K562 (cell line): ENCODE data around the gene COLQ. TPM values are rescaled to one million over a fixed set of nuclear protein-coding genes. Genes with fewer than 3 reads are reported as not detected.
A peak's percentile ranks its signal among the peaks of the same experiment; 100 is the strongest.

Experiments used
- ATAC-seq: fragments of 200-7000 bp; cut with Tn5 transposase; 3 replicates; pipeline ENCODE4 v1.9.1; 2020; ENCODE audit warnings: moderate library complexity
- BruUV-seq: library from RNA; stranded (reverse); fragments of 400-500 nt; replicated peaks from 2 replicates; lab custom pipeline; 2021; lab: Mats Ljungman, UMichigan
- CTCF ChIA-PET: fragments of 300-600 bp; formaldehyde crosslinking; extraction: SDS; loops from one replicate; lab custom pipeline; 2021; ENCODE audit warnings: low intra/inter-chr PET ratio; lab: Yijun Ruan, JAX
- POLR2A ChIA-PET: fragments of 300-600, 350-650 bp; sonication (Branson Sonifier 250); formaldehyde crosslinking; extraction: SDS; loops from one replicate; lab custom pipeline; 2021; ENCODE audit warnings: antibody characterized with exemption, inconsistent platforms; lab: Yijun Ruan, JAX
- DNase-seq, 4 experiments: peaks; one replicate each; pipeline versions ENCODE4 v3.0.0 to v3.0.0-alpha.2; 2011 to 2018; ENCODE audit warnings: low spot score in 3 of 4, mixed read lengths in 3 of 4; ENCODE audit errors: extremely low read depth in 1 of 4
- FAIRE-seq: peaks from 2 replicates; lab custom pipeline; 2011; peaks lifted over from hg19 to GRCh38; lab: Jason Lieb, UNC
- H2AFZ ChIP-seq: 2 replicates; pipeline ENCODE4 v1.6.0; 2011; ENCODE audit warnings: low read depth, low read length, control low read depth, inconsistent platforms
- H3K27ac ChIP-seq: fragments of 200-600 bp; 3 replicates; pipeline ENCODE4 v1.8.0; 2011; ENCODE audit warnings: low read depth, mild to moderate bottlenecking, control low read depth, inconsistent platforms, low read length, moderate library complexity, mixed read lengths; ENCODE audit errors: extremely low read depth
- H3K27me3 ChIP-seq, 2 experiments: fragments of 300-600 bp in 1 of 2; 2 replicates in 1 of 2; 3 replicates in 1 of 2; pipeline versions ENCODE4 v1.6.0 to v1.8.0; 2011; ENCODE audit warnings: inconsistent platforms in 2 of 2, low read length in 2 of 2, mild to moderate bottlenecking in 1 of 2, mixed read lengths in 1 of 2, moderate library complexity in 1 of 2; ENCODE audit not compliant: control insufficient read depth in 2 of 2, insufficient read depth in 2 of 2
- H3K36me3 ChIP-seq: fragments of 300-600 bp; 3 replicates; pipeline ENCODE4 v1.8.0; 2011; ENCODE audit warnings: mild to moderate bottlenecking, low read length, inconsistent platforms; ENCODE audit not compliant: control insufficient read depth, insufficient read depth
- H3K4me1 ChIP-seq, 2 experiments: fragments of 200-600 bp in 1 of 2; replicated peaks in 1 of 2; 2 replicates in 1 of 2; 3 replicates in 1 of 2; pipeline versions ENCODE4 v1.5.1 to v1.8.0; 2011; ENCODE audit warnings: inconsistent platforms in 2 of 2, low read length in 2 of 2, mild to moderate bottlenecking in 1 of 2, mixed read lengths in 1 of 2, moderate library complexity in 1 of 2; ENCODE audit not compliant: control insufficient read depth in 2 of 2, insufficient read depth in 2 of 2
- H3K4me2 ChIP-seq: 2 replicates; pipeline ENCODE4 v1.6.1; 2011; ENCODE audit warnings: low read length, control low read depth, inconsistent platforms, mixed read lengths; ENCODE audit not compliant: insufficient read depth
- H3K4me3 ChIP-seq: fragments of 200-600 bp; sonication (generic), shearing (Covaris generic); 2 replicates; pipeline ENCODE4 v1.5.1; 2016; ENCODE audit warnings: control low read depth, inconsistent platforms
- H3K79me2 ChIP-seq: fragments of 200-600 bp; 3 replicates; pipeline ENCODE4 v1.8.0; 2011; ENCODE audit warnings: low read length, inconsistent platforms; ENCODE audit not compliant: control insufficient read depth, insufficient read depth
- H3K9ac ChIP-seq, 2 experiments: 2 replicates each; pipeline versions ENCODE4 v1.6.0 to v1.6.1; 2011; ENCODE audit warnings: low read depth in 2 of 2, low read length in 2 of 2, control low read depth in 1 of 2, inconsistent platforms in 1 of 2, mild to moderate bottlenecking in 1 of 2, mixed read lengths in 1 of 2; ENCODE audit not compliant: insufficient read depth in 1 of 2
- H3K9me1 ChIP-seq: one replicate; pipeline ENCODE4 v1.6.0; 2011; ENCODE audit warnings: inconsistent platforms, mild to moderate bottlenecking, low read length, moderate library complexity; ENCODE audit not compliant: control insufficient read depth, insufficient read depth
- H3K9me3 ChIP-seq: replicated peaks from 2 replicates; pipeline ENCODE4 v1.5.1; 2011; ENCODE audit warnings: low read depth, low read length, inconsistent platforms; ENCODE audit not compliant: control insufficient read depth, insufficient read depth
- H4K20me1 ChIP-seq: replicated peaks from 2 replicates; pipeline ENCODE4 v1.6.1; 2011; ENCODE audit warnings: low read length, inconsistent platforms, mixed read lengths; ENCODE audit not compliant: control insufficient read depth, insufficient read depth
- ARID4B ChIP-seq: sonication (generic); formaldehyde crosslinking; IDR thresholded peaks from 2 replicates; pipeline ENCODE4 v1.8.0; 2022; ENCODE audit warnings: mild to moderate bottlenecking, missing genetic modification reagents
- BACH1 ChIP-seq: fragments of 200-800 bp; sonication (Bioruptor generic); IDR thresholded peaks from 2 replicates; pipeline ENCODE4 v1.6.1; 2016; ENCODE audit warnings: missing genetic modification characterization, missing compliant biosample characterization
- JUND ChIP-seq, 2 experiments: IDR thresholded peaks; 2 replicates in 1 of 2; 3 replicates in 1 of 2; pipeline ENCODE4 v1.6.1; 2011; ENCODE audit warnings: borderline replicate concordance in 2 of 2, low read depth in 2 of 2, low read length in 2 of 2, improper control_type of control experiment in 1 of 2, missing biosample characterization in 1 of 2, missing genetic modification characterization in 1 of 2, missing genetic modification reagents in 1 of 2
- KDM1A ChIP-seq, 2 experiments: fragments of 450-650 bp; IDR thresholded peaks; 2 replicates each; pipeline ENCODE4 v1.6.1; 2016; ENCODE audit warnings: mild to moderate bottlenecking in 2 of 2
- MEIS2 ChIP-seq: fragments of 450-650 bp; IDR thresholded peaks from 2 replicates; pipeline ENCODE4 v1.6.1; 2014; ENCODE audit warnings: mild to moderate bottlenecking; ENCODE audit not compliant: partially characterized antibody
- RFX1 ChIP-seq: fragments of 450-650 bp; IDR thresholded peaks from 2 replicates; pipeline ENCODE4 v1.6.1; 2016; ENCODE audit warnings: mild to moderate bottlenecking, moderate library complexity
- WGBS: fragments of 100-300 bp; shearing (Covaris generic); methylation state at CpG from one replicate; pipeline ENCODE4 v1.1.6; 2016; ENCODE audit warnings: low coverage, mixed read lengths; ENCODE audit not compliant: insufficient coverage; ENCODE audit errors: missing lambda C conversion rate; 5-methylcytosine and 5-hydroxymethylcytosine counted together
- in situ Hi-C: fragments of 300-500 bp; cut with MboI; formaldehyde crosslinking; loops from 4 replicates; pipeline ENCODE4 v1.15.0; 2018; ENCODE audit warnings: inconsistent platforms, mixed read lengths
- intact Hi-C: fragments of 100-400 bp; cut with micrococcal nuclease; formaldehyde crosslinking; loops from 2 replicates; pipeline ENCODE4 v1.14.2; 2022
- polyA plus RNA-seq, 8 experiments: library from polyadenylated mRNA; depleted of rRNA in 4 of 8; stranded (reverse) in 5 of 8; unstranded in 3 of 8; fragments of >200 nt; fragmentation: Nextera tagmentation in 2 of 8; fragmentation: Illumina TruSeq in 1 of 8; extraction: Ambion mirVana in 2 of 8; extraction: Trizol in 1 of 8; gene quantifications; 2 replicates each; pipeline versions ENCODE4 v1.2.1 to v1.2.3, GENCODE V29; 2011 to 2014; ENCODE audit warnings: inconsistent platforms in 1 of 8, missing spikeins in 1 of 8
- total RNA-seq, 7 experiments: library from RNA; depleted of rRNA in 6 of 7; stranded (reverse); fragments of >200 nt in 6 of 7; fragmentation: Illumina TruSeq in 2 of 7; extraction: Trizol in 2 of 7; gene quantifications; 2 replicates each; pipeline versions ENCODE4 v1.2.1 to v1.2.3, GENCODE V29; 2011 to 2021; ENCODE audit warnings: low replicate concordance in 1 of 7
- TF ChIP-seq, protein P1 (sequence below), 2 experiments: fragments of 450-650 bp in 1 of 2; IDR thresholded peaks; 2 replicates each; pipeline ENCODE4 v1.6.1; 2011 to 2017; ENCODE audit warnings: low read depth in 2 of 2, antibody characterized with exemption in 1 of 2, borderline replicate concordance in 1 of 2, low read length in 1 of 2, mild to moderate bottlenecking in 1 of 2, mixed read lengths in 1 of 2; ENCODE audit not compliant: control insufficient read depth in 1 of 2
- TF ChIP-seq, protein P2 (sequence below): fragments of 450-650 bp; IDR thresholded peaks from 2 replicates; pipeline ENCODE4 v1.6.1; 2016

Gene COLQ
- total and polyA plus RNA-seq, 9 of the 15 experiments (the other 6 are each of a cell fraction or from before 2014, with no cell fraction given), result 0.04 to 0.36 (median 0.27) TPM; not detected in 4

DNA sequence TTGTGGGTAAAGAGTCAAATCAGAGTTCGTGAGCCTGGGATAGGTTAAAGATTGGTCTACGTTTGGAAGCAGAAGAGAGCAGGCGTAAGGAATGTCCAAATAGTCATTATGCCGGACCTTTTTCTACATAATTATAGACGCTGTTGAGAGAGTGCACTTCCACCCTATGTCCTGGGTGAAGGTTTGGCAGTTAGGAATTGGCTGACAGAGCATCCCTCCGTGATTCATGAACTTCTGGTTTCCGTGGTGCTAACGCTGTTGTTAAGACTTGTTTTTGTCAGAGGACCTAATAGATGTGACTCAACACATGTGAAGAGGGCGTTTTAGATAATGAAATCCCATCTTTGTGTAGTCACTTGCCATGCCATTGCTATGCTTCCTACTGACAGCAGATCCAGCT, 93.0 kb downstream of the COLQ start:
- H3K4me2 ChIP-seq, result peak overlapping the region; percentile 94
- 2% methylated on average over 9 of the region's 9 CpGs for WGBS

More for the DNA sequence above, 93.0 kb downstream of the COLQ start:
- H3K27me3 ChIP-seq, result no peaks in the 10 kb centered on the region
- H3K9ac ChIP-seq, result peak overlapping the region; percentile 76 to 96
- H3K4me3 ChIP-seq, result peak overlapping the region; percentile 80
- H3K9me1 ChIP-seq, result no peaks in the 10 kb centered on the region
- peaks cover 45% of the 10 kb centered on the region for H3K79me2 ChIP-seq
- ChIA-PET POLR2A (no interaction called here), CTCF (interaction anchor here (0.5 kb wide), 1 partner anchor 171 kb away, joined by 3 read pairs; no protein-coding TSS in a partner anchor)
- H4K20me1 ChIP-seq, result no peaks in the 10 kb centered on the region
- ATAC-seq (peak; percentile 14), DNase-seq (peak in 2 of 4 experiments; percentile 26 to 37), FAIRE-seq (no peak)
- BruUV-seq, result TSS peak; percentile 41
- H3K9me3 ChIP-seq, result peaks cover 5% of the 10 kb centered on the region
- peaks cover 51% of the 10 kb centered on the region for H3K36me3 ChIP-seq
- no peak overlapping the region for H3K27ac ChIP-seq
- TF ChIP-seq, protein P1, sequence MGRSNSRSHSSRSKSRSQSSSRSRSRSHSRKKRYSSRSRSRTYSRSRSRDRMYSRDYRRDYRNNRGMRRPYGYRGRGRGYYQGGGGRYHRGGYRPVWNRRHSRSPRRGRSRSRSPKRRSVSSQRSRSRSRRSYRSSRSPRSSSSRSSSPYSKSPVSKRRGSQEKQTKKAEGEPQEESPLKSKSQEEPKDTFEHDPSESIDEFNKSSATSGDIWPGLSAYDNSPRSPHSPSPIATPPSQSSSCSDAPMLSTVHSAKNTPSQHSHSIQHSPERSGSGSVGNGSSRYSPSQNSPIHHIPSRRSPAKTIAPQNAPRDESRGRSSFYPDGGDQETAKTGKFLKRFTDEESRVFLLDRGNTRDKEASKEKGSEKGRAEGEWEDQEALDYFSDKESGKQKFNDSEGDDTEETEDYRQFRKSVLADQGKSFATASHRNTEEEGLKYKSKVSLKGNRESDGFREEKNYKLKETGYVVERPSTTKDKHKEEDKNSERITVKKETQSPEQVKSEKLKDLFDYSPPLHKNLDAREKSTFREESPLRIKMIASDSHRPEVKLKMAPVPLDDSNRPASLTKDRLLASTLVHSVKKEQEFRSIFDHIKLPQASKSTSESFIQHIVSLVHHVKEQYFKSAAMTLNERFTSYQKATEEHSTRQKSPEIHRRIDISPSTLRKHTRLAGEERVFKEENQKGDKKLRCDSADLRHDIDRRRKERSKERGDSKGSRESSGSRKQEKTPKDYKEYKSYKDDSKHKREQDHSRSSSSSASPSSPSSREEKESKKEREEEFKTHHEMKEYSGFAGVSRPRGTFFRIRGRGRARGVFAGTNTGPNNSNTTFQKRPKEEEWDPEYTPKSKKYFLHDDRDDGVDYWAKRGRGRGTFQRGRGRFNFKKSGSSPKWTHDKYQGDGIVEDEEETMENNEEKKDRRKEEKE (IDR thresholded peaks at IDR 0.05; ENCODE audit: borderline replicate concordance in 1 of 2, control insufficient read depth in 1 of 2, low read depth in 2 of 2, low read length in 1 of 2), result no peak
- no peak for TF ChIP-seq BACH1
- 0 out of 2 replicates have a peak, but pooled peaks have one; percentile 16 for TF ChIP-seq ARID4B (CRISPR knock-in tag)
- peak in 1 of 2 experiments; percentile 8; a peak in 1 of 4 replicates for TF ChIP-seq KDM1A (IDR thresholded peaks at IDR 0.05)
- TF ChIP-seq, protein P2, sequence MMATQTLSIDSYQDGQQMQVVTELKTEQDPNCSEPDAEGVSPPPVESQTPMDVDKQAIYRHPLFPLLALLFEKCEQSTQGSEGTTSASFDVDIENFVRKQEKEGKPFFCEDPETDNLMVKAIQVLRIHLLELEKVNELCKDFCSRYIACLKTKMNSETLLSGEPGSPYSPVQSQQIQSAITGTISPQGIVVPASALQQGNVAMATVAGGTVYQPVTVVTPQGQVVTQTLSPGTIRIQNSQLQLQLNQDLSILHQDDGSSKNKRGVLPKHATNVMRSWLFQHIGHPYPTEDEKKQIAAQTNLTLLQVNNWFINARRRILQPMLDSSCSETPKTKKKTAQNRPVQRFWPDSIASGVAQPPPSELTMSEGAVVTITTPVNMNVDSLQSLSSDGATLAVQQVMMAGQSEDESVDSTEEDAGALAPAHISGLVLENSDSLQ, result peak; percentile 52
- TF ChIP-seq MEIS2, result peak; percentile 49
- TF ChIP-seq JUND (IDR thresholded peaks at IDR 0.05; ENCODE audit: borderline replicate concordance, low read depth, low read length), result no peak
- TF ChIP-seq JUND (tag; IDR thresholded peaks at IDR 0.05; ENCODE audit: borderline replicate concordance, low read depth, low read length), result 0 out of 3 replicates have a peak, but pooled peaks have one; percentile 21
- TF ChIP-seq RFX1, result peak; percentile 30; the same call in 1 of the 2 replicates
- H3K4me1 ChIP-seq, result peaks cover 3 to 9% of the 10 kb centered on the region in 2 experiments; a peak in 4 of 5 replicates
- in situ Hi-C loops, result no loop called here
- intact Hi-C loops, result loop anchor here (2.0 kb wide), 1 partner anchor 128 kb away; no protein-coding TSS in a partner anchor
- H2AFZ ChIP-seq, result 0 out of 2 replicates have a peak overlapping the region, but pooled peaks have one; percentile 6
